GM18861 (cell line): ENCODE data around the gene PPHLN1.
"Not testable (repeated sequence)": the region's sequence is repeated elsewhere in the genome, so short reads cannot be mapped to it uniquely, and the experiment has no call there.

Experiments
- ATAC-seq: cut with Tn5 transposase; IDR thresholded peaks from one replicate; pipeline ENCODE4 v1.9.1; 2021; ENCODE audit not compliant: unreplicated experiment

The PPHLN1 gene

DNA sequence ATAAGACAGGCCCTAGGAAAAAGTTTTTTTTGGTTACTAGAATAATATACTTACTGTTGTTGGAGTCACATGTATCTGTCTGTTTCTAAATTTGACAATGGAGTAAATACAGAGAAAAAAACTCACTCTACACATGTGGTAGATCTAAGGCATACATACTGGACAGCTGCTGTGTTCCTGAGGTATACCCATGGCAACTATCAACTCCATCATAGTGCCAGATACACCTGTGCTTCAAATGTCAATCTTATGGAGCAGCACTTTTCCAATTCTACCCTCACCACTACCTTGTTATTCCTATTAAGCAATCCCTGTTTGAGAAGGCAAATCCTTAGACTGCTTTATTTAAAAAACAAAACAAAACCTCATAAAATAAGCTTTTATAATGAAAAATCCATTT, 3.4 kb upstream of the PPHLN1 start:
- no peak for ATAC-seq

DNA sequence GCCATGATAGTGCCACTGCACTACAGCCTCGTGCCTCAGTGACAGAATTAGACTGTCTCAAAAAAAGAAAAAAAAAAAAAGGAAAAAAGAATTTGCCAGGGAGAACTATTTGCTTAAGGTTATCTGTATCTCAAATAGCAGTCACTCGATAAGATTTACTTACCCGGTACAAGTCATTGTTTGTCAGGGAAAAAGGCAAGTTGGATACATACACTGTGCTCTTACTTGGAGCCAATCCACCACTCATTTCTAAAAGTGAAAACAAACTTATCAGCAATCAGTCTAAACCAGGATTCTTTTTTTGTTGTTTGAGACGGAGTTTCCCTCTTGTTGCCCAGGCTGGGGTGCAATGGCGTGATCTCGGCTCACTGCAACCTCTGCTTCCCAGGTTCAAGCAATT, 2.1 kb upstream of the PPHLN1 start:
- no peak for ATAC-seq

DNA sequence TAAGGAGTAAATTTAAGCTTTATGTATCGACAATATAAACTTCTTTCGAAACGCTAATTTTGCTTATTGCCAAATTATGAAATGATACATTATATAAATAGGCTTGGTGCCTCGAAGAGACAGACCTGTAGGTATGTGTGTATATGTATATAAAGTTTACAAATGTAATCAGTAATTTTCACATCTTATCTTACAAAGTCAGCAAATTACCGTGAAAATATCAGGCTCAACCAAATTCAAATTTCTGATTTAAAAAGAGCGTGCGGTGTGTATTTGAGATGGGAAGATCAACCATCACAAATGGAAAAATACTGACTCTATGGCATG, 678 bp upstream of the PPHLN1 start:
- ATAC-seq: no peak

DNA sequence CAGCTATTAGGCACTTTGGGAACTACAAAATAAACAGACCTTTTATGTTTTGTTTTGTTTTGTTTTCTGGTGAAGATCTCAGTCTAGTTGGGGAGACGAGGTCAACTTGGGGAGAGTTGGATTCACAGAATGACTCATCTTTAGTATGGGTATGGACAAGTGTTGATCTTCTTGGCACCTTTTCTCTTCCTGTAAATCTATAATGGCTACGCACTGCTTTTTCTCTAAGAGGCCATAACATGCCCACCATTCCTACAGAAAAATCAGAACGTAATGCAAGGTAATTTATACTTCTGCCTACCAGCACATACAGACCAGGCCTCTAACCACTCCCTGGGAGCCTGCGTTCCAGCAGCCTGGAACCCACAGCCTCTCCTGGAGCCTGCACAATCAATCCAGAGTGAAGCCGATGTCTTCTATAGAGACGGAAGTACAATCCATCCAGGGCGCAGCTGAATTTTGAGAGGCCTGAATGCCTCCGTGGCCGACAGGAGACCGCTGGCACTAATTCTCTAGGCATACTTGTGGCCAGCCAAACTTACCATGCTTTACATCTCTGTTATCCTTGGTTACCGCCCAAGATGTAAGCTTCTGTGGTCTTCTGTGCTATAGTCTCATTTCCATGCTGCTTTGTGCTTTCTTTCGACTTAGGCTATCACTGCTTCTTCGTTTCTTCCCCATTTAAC, 717 bp downstream of the PPHLN1 start:
- no peak for ATAC-seq

DNA sequence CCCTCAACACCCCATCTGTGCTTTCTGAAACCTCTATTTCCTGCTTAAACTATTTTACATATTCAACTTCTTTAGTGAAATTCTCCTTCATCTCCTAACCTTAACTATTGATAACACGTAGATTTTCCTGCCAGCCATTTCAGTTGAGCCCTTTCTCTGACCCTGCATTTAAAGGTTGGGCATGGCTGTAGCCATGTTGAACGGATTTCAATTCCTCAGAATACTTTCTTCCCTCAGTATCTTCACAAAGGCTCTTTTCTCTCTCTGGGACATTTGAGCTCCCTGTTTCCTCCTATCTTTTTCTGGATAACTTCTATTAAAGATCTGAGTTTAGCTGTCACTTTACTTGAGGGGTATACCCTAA, 1.2 kb downstream of the PPHLN1 start:
- no peak for ATAC-seq

DNA sequence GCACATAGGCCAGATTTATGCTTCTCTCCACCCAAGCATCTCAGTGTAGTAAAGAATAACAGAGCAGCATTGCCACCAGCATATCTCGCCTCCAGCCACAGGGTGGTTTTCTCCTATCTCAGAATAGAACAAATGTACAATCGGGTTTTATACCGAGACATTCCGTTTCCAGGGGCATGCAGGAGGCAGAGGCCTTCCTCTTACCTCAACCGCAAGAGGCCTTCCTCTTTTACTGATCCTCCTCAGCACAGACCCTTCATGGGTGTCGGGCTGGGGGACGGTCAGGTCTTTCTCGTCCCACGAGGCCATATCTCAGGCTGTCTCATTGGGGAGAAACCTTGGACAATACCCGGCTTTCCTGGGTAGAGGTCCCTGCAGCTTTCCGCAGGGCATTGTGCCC, 4.1 kb downstream of the PPHLN1 start:
- not testable (repeated sequence) for ATAC-seq

DNA sequence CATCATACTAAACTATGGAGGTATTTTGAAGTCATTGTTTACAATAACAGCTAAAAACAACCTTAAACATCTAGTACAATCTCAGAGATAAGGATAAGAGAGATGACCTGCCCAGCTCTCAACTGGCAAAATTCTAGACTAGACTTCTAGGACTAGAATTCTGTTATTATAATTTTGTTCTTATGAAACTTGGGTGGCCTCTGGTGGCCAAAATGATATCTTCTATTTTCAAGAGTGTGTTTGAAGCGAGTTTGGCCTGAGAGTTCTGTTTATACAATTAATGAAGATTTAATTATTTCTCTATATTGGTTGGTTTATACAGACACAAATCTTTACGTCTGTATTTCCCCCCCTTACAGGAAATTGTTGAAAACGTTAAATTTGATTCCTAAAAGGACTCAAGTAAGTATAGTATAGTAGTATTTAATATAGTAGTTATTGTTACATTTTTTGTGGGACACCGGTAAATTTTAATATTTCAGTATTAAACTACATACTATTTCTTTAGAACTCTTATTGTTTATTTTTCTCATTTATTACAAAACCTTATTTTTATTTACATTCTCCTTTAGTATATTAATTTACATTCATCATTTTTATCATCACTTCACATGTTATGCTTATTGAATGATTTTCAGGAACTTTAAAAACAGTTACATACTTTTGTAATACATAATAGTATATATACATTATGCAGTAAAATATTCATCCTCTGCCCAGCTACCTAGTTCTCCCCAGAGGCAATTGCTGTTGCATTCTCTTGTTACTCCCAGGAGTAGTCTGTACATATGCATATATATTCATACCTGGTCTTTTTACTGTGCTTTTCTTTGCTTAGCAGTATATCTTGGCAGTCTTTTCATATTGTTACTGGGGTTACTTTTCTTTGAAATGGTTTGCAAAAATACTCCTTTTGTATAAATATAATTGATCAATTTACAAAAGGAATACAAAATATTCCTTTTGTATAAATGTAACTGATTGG, 6.6 kb downstream of the PPHLN1 start:
- ATAC-seq: peak; percentile 87

DNA sequence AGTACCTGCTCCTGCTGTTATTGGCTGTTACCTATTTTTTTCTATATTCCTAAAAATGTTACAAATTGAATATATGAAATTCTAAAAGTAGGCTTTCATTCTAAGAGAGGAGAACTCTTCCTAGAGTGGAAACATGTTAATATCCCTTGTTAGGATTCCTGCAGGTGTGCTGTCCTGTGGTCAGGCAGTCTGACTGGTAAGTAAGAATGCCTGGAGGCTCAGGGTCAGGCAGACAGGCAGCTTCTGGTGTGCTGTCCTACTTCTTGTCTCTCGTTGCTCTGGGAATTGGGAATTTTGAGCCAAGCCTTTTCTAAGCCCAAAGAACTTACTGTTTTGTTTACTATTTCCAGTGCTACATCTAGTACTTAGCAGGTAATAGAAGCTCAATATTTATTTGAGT, 10.3 kb downstream of the PPHLN1 start:
- ATAC-seq: no peak

DNA sequence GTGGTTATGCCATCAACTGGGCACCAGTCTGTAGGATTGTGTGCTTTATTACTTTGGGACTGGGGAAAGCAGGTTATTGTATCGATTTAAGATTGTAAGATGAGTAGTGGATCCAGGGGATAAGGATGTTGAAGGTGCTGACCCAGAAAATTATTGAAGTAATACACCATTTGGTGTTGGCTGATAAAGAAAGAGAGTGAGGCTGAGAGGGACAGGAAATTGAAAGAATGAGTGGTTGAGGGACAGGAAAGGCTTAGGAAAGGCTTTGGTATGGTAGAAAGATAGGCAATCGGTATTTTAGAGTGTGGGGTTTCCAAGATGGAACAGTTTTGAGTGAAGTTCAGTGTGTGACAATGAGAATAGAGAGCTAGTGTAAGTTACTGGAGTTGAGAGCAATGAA, 12.3 kb downstream of the PPHLN1 start:
- no peak for ATAC-seq

DNA sequence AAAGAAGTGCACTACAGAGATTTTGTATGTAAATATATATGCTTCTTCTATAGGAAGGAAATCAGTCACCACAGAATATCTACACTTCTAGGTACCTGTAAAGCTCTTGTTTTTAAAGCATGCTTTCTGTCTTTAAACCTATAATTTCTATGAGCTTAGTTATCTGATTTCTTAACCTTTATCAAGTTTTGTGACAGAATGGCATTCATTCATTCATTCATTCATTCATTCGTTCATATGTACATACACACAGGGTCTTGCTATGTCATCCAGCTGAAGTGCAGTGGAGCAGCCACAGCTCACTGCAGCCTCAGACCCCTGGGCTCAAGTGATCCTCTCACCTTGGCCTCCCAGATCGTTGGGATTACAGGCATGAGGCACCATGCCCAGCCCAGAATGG, 16.1 kb downstream of the PPHLN1 start:
- ATAC-seq: no peak

DNA sequence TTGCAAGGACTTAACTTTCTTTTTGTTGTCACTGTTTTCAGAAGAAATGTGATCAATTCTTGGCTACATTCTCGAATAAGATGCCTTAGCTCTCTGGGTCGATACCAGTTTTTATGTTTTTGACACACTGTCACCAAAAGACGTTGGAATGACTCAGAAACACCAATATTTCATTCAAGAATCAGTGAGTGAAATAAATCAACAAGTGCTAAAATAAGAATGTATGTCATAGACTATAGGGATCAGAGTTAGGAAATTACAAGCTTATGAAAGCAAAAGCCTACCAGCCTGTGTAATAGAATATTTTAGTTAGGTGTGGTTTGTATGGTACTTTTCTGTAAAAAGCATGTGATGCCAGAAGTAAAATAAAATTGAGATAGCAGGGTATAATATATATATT, 17.8 kb downstream of the PPHLN1 start:
- ATAC-seq: no peak

DNA sequence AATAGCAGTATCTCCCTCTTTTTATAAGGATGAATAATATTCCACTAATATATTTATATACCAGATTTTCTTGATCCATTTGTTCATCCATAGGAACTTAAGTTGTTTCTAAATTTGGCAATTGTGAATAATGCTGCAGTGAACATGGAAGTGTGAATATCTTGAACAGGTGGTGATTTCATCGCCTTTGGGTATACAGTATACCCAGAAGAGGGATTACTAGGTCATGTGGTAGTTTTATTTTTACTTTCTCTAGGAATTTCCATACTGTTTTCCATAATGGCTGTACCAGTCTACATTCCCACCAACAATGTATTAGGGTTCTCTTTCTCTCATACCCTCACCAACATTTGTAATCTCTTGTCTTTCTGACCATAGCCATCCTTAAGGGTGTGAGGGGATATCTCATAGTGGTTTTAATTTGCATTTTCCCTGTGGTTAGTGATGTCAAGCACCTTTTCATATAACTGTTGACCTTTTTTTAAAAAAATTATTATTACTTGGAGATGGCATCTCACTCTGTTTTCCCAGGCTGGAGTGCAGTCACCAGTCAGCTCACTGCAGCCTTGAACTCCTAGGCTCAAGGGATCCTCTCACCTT, 20.5 kb downstream of the PPHLN1 start:
- ATAC-seq: no peak

DNA sequence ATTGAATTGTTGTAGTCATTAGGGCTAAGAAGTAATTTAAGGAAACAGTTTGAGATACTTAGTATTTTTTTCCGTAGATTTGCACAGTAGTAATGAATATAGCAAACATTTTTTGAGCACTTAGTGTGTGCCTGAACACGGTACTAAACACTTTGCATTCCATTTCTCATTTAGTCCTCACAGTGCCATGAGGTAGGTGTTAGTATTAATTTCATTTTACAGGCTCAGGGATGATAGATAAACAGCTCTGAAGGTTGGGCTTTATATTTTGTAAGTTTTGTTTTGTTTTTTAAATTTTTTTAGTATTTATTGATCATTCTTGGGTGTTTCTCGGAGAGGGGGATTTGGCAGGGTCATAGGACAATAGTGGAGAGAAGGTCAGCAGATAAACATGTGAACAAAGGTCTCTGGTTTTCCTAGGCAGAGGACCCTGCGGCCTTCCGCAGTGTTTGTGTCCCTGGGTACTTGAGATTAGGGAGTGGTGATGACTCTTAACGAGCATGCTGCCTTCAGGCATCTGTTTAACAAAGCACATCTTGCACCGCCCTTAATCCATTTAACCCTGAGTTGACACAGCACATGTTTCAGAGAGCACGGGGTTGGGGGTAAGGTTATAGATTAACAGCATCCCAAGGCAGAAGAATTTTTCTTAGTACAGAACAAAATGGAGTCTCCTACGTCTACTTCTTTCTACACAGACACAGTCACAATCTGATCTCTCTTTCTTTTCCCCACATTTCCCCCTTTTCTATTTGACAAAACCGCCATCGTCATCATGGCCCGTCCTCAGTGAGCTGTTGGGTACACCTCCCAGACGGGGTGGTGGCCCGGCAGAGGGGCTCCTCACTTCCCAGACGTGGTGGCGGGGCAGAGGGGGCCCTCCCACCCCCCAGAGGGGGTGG, 23.4 kb downstream of the PPHLN1 start:
- not testable (repeated sequence) for ATAC-seq

DNA sequence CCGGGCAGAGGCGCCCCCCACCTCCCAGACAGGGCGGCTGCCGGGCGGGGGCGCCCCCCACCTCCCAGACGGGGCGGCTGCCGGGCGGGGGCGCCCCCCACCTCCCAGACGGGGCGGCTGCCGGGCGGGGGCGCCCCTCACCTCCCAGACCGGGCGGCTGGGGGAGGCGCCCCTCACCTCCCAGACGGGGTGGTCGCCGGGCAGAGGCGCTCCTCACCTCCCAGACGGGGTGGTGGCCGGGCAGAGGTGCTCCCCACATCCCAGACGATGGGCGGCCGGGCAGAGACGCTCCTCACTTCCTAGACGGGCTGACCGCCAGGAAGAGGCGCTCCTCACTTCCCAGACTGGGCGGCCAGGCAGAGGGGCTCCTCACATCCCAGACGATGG, 24.0 kb downstream of the PPHLN1 start:
- ATAC-seq: not testable (repeated sequence)

DNA sequence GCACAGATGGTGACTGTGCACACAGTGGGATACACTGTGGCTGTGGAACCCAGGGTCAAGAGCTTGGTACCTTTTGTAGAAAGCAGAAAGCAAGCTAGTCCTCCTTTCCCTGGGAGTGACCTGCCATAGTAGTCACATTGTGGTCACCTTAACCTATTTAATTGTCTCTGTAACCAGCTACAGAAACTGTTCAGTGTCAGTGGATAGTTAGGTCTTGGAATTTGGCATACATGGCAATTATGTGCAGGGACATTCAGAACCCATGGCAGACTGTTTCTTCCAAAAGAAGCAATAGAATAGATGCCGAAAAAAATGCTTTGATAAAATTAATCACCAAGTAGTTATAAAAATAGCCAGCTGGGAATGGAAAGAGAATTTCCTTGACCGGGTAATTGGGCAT, 30.4 kb downstream of the PPHLN1 start:
- no peak for ATAC-seq

DNA sequence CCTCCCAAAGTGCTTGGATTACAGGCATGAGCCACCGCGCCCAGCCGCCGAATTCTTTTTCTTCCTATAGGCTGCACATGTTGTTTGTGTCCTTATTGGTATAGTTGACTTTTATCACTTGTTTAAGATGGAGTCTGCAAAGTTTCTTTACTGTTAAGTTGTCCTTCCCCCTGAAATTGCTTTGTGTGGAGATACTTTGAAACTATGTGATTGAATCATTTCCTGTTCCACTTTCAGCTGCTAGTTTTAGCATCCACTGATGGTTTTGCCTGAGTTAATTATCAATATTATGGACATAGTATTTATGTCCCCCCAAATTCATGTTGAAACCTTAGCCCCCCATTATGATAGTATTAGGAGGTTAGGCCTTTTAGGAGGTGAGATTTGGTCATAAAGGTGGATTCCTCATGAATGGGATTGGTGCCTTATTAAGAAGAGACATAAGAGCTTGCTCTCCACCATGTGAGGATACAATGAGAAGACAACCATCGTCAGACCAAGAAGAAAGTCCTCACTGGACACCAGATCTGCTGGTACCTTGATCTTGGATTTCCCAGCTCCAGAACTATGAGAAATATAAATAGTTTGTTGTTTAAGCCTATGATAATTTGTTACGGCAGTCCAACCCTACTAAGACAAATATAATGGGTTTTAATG, 34.9 kb downstream of the PPHLN1 start:
- peak; percentile 78 for ATAC-seq

DNA sequence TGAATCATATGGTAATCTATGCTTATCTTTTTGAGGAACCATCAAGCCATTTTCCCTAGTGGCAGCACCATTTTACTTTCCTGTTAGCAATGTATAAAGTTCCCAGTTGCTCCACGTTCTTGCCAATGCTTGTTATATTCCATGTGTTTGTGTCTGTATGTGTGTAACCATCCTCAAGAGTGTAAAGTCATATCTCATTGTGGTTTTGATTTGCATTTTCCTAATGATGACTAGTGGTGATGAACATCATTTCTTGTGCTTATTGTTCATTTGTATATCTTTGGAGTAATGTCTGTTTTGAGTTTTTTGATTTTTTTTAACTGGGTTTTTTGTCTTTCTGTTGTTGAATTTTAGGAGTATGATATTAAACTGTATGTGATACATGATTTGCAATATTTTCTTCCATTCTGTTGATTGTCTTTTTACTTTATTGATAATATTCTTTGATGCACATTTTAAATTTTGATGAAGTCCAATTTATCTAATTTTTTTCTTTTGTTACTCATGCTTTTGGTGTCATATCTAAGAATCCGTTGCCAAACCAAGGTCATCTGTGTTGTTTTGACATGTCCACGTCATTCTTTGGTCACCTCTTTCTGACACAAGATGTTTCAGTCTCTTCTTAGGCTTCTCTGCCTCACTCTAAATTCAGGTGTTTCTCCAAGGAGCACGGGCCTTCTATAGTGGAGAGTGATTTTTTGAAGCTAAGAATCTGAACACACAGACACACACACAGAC, 36.1 kb downstream of the PPHLN1 start:
- no peak for ATAC-seq

DNA sequence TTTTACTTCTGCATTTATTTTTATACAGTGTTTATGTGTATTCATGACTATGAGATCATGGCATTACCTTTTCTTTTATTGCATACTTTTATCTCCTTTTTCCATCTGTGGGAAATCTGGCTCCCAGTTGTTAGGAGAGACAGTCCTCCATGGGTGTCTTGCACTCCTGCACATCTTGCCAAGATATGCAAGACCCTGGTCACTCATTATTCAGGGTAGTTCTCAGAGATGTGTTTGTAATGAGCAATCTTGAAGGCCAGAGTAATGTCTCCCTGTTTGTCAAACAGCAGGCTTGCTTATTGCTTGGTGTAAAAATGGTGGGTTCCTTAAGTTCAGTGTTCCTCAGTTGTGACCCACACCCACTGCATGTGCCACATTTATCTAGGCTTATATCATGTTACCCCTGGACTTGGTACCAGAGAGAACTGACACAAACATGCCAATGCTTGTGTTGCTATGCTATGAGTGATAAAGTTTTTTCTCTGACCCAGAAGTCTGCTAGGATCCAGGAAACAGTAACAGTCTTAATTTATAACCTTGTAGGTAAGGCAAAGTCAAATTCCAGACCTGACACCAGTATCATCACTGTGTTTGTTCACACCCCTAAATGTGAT, 36.8 kb downstream of the PPHLN1 start:
- ATAC-seq: no peak

DNA sequence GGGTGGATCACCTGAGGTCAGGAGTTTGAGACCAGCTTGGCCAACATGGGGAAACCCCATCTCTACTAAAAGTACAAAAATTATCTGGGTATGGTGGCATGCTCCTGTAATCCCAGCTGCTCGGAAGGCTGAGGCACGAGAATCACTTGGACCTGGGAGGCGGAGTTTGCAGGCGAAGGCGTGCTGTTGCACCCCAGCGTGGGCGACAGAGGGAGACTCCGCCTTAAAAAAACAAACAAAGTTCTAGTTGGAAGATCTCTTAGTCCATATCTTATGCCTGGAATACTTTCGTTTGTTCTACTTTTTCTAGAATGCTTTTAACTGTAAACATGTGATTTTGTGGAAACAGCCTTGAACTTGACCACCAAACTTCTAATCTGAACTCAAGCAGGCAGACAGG, 38.7 kb downstream of the PPHLN1 start:
- no peak for ATAC-seq
